ENCODE results near the gene AKR1E2.
A peak's percentile ranks its signal among the peaks of the same experiment; 100 is the strongest.
"Not testable (repeated sequence)": the region's sequence is repeated elsewhere in the genome, so short reads cannot be mapped to it uniquely, and the experiment has no call there.

The AKR1E2 gene

GRCh38 chr10:4803822-4804221, 22.2 kb upstream of the AKR1E2 start:
- H3K27ac Mint-ChIP-seq = no peak overlapping the region
- peaks cover 8% of the 10 kb centered on the region for H3K27me3 Mint-ChIP-seq
- DNase-seq (ENCODE audit: low spot score in 2 of 2) (no peak), ATAC-seq (ENCODE audit: low read depth) (no peak)
- no peaks in the 10 kb centered on the region for H3K36me3 Mint-ChIP-seq
- peaks cover 3% of the 10 kb centered on the region for H3K4me1 Mint-ChIP-seq
- H3K9me3 Mint-ChIP-seq = no peaks in the 10 kb centered on the region
- no peak overlapping the region for H3K4me3 Mint-ChIP-seq

- ATAC-seq (ENCODE audit: low read depth) (no peak), DNase-seq (ENCODE audit: low spot score in 2 of 2) (no peak)
- Mint-ChIP-seq H3K4me3 (no peak overlapping the region), H3K9me3 (no peaks in the 10 kb centered on the region), H3K27ac (no peak overlapping the region), H3K27me3 (peaks cover 8% of the 10 kb centered on the region), H3K4me1 (peaks cover 3% of the 10 kb centered on the region), H3K36me3 (no peaks in the 10 kb centered on the region)
These were observed 21.5 kb upstream of the AKR1E2 start for GRCh38 chr10:4804465-4804864.

DNA sequence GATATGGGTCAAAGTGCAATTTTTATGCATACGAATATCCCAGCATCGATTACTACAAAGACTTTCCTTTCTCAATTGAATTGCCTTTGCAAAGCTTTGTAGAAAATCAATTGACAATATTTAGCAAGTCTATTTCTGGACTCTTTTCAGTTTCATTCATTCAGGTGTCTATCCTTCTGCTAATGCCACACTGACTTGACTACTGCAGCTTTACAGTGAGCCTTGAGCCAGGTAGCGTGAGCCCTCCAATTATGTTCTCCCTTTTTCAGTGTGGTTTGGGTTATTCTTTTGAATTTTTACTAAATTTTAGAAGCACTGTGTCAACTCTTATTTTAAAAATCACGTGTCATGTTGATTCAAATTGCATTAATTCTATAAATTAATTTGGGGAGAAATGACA, 19.5 kb upstream of the AKR1E2 start:
- no peak for DNase-seq (ENCODE audit: low spot score in 2 of 2)
- no peaks in the 10 kb centered on the region for H3K36me3 Mint-ChIP-seq
- no peaks in the 10 kb centered on the region for H3K9me3 Mint-ChIP-seq
- H3K27me3 Mint-ChIP-seq = peaks cover 4% of the 10 kb centered on the region
- no peak for ATAC-seq (ENCODE audit: low read depth)
- peaks cover 3% of the 10 kb centered on the region for H3K4me1 Mint-ChIP-seq
- no peak overlapping the region for H3K27ac Mint-ChIP-seq
- no peak overlapping the region for H3K4me3 Mint-ChIP-seq

DNA sequence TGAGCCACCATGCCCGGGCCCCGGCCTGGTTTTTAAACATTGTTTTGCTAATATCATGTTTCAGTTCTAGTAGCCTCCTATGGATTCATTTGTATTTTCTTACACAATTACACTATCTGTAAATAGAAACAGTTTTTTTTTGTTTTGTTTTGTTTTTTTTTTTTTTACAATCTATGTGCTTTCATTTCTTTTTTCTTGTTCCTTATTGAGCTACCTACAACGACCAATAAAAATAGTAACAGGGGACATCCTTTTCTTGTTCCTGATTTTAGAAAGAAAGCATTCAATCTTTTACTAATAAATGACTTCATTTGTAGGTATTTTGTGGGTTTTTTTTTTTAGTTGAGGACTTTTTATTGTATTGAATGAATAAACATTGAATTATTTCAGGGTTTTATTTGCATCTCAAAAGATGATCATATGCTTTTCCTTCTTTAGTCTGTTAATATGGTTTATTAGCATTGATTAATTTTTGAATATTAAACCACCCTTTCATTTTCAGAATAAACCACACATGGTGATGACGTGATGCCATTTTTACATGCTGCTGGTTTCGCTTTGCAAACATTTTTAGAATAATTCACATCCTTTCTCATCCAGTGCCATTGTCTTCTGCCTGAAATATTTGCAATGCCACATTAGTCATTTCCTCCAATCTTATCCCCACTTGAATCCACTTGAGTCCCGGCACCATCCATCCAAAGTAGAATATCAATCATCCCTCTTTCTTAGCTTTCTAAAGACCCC, 18.1 kb upstream of the AKR1E2 start:
- H3K36me3 Mint-ChIP-seq = no peaks in the 10 kb centered on the region
- DNase-seq (ENCODE audit: low spot score in 2 of 2) (no peak), ATAC-seq (ENCODE audit: low read depth) (peak; percentile 37)
- no peaks in the 10 kb centered on the region for H3K9me3 Mint-ChIP-seq
- H3K27me3 Mint-ChIP-seq = peaks cover 9% of the 10 kb centered on the region
- H3K27ac Mint-ChIP-seq = no peak overlapping the region
- H3K4me1 Mint-ChIP-seq = peaks cover 3% of the 10 kb centered on the region
- H3K4me3 Mint-ChIP-seq = no peak overlapping the region

- Mint-ChIP-seq H3K4me3 (no peak overlapping the region), H3K36me3 (no peaks in the 10 kb centered on the region), H3K27ac (no peak overlapping the region), H3K27me3 (peaks cover 9% of the 10 kb centered on the region), H3K9me3 (no peaks in the 10 kb centered on the region), H3K4me1 (peaks cover 3% of the 10 kb centered on the region)
- DNase-seq (ENCODE audit: low spot score in 2 of 2) (no peak), ATAC-seq (ENCODE audit: low read depth) (no peak)
These were observed 16.9 kb upstream of the AKR1E2 start for GRCh38 chr10:4809156-4809555.

DNA sequence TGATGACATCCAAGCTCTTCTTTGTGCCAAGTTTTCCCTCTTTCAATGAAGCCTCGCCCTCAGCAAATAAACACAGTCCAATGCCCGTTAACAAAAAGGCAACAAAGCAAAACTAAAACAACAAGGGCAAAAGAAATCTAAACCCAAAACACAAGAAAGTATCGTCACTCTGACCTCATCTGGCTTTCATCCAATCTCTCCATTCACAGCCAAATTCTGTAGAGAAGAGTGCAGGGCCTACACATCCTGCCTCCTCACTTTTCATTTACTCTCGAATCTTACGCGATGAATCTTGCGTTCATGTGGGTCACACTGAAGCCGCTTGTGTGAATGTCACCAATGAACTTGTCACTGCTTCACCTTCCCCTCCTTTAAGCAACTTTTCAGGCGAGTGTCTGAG, 15.9 kb upstream of the AKR1E2 start:
- Mint-ChIP-seq H3K36me3 (no peaks in the 10 kb centered on the region), H3K27me3 (peaks cover 9% of the 10 kb centered on the region), H3K4me1 (peaks cover 3% of the 10 kb centered on the region), H3K9me3 (no peaks in the 10 kb centered on the region), H3K4me3 (no peak overlapping the region), H3K27ac (no peak overlapping the region)
- no peak for DNase-seq (ENCODE audit: low spot score in 2 of 2)
- no peak for ATAC-seq (ENCODE audit: low read depth)

DNA sequence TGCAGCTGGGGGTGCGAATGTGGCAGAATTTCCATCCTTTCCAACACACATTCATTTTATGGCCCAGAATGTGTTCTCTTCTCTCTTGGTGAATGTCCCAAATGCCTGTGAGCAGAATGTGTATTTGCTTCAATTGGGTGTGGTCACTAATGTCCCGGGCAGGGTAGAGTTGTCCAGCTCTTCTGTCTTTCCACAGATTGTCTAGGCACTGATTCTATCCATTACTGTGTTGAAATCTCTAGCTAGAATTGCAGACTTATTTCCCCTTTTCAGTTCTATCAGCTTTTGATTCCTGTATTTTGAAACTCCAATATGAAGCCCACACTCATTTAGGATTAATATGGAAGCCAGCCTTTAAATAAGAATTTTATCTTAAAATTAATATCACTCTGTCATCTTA, 14.0 kb upstream of the AKR1E2 start:
- H3K9me3 Mint-ChIP-seq = peaks cover 3% of the 10 kb centered on the region
- H3K36me3 Mint-ChIP-seq = no peaks in the 10 kb centered on the region
- DNase-seq (ENCODE audit: low spot score in 2 of 2) (no peak), ATAC-seq (ENCODE audit: low read depth) (no peak)
- H3K27me3 Mint-ChIP-seq = peaks cover 9% of the 10 kb centered on the region
- H3K4me3 Mint-ChIP-seq = no peak overlapping the region
- H3K27ac Mint-ChIP-seq = no peak overlapping the region
- peaks cover 3% of the 10 kb centered on the region for H3K4me1 Mint-ChIP-seq

DNA sequence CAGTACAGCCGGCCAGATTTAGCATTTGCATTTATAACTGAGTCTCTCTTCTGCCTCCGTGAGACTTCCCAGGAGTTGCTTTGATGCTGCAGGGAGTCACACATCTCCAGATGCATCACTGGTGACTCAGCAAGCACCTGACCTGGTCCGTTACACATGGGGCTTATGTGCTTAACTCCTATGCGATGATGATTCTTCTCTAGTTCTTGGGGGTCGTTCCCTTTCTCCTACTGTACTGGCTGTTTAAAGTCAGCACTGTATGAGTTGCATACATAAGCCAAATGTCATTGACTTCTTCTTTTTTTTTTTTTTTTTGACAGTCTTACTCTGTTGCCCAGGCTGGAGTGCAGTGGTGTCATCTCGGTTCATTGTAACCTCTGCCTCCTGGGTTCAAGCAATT, 13.0 kb upstream of the AKR1E2 start:
- H3K27me3 Mint-ChIP-seq = peaks cover 9% of the 10 kb centered on the region
- DNase-seq (ENCODE audit: low spot score in 2 of 2) (no peak), ATAC-seq (ENCODE audit: low read depth) (no peak)
- H3K36me3 Mint-ChIP-seq = no peaks in the 10 kb centered on the region
- peaks cover 3% of the 10 kb centered on the region for H3K9me3 Mint-ChIP-seq
- H3K27ac Mint-ChIP-seq = no peak overlapping the region
- no peak overlapping the region for H3K4me3 Mint-ChIP-seq
- H3K4me1 Mint-ChIP-seq = peaks cover 3% of the 10 kb centered on the region

- H3K27me3 Mint-ChIP-seq = peaks cover 9% of the 10 kb centered on the region
- H3K9me3 Mint-ChIP-seq = peaks cover 3% of the 10 kb centered on the region
- no peak for ATAC-seq (ENCODE audit: low read depth)
- no peaks in the 10 kb centered on the region for H3K4me1 Mint-ChIP-seq
- no peaks in the 10 kb centered on the region for H3K36me3 Mint-ChIP-seq
- DNase-seq (ENCODE audit: low spot score in 2 of 2) = no peak
- no peak overlapping the region for H3K4me3 Mint-ChIP-seq
- H3K27ac Mint-ChIP-seq = no peak overlapping the region
These were observed 12.5 kb upstream of the AKR1E2 start for GRCh38 chr10:4813496-4813895.

DNA sequence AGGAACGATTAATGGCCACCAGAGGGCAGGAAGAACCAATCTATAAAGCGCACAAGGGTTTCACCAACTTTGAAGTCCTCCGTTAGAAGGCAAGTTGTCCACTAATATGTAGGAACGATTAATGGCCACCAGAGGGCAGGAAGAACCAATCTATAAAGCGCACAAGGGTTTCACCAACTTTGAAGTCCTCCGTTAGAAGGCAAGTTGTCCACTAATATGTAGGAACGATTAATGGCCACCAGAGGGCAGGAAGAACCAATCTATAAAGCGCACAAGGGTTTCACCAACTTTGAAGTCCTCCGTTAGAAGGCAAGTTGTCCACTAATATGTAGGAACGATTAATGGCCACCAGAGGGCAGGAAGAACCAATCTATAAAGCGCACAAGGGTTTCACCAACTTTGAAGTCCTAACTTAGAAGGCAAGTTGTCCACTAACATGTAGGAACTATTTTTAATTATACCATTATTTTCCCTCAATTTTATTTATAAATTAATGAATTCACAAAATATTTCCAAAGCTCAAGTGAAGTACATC, 10.3 kb upstream of the AKR1E2 start:
- H3K4me1 Mint-ChIP-seq; DNase-seq (ENCODE audit: low spot score in 2 of 2); H3K9me3 Mint-ChIP-seq; H3K27ac Mint-ChIP-seq; H3K36me3 Mint-ChIP-seq; ATAC-seq (ENCODE audit: low read depth); H3K4me3 Mint-ChIP-seq: not testable (repeated sequence)
- H3K27me3 Mint-ChIP-seq = peaks cover 11% of the 10 kb centered on the region

DNA sequence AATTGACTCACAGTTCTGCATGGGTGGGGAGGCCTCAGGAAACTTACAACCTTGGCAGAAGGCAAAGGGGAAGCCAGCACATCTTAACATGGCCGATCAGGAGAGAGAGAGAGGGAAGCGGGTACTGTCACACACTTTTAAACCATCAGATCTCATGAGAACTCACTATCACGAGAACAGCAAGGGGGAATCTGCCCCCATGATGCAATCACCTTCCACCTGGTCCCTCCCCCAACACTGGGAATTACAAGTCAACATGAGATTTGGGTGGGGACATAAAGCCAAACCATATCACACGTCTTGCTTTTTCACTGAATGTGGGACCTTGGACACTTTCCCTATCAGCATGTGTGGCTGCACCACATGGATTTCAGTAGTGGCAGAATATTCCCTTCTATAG, 9.0 kb upstream of the AKR1E2 start:
- ATAC-seq (ENCODE audit: low read depth) = no peak
- Mint-ChIP-seq H3K36me3 (no peaks in the 10 kb centered on the region), H3K9me3 (peaks cover 3% of the 10 kb centered on the region), H3K4me3 (no peak overlapping the region), H3K27ac (no peak overlapping the region), H3K4me1 (no peaks in the 10 kb centered on the region), H3K27me3 (peaks cover 11% of the 10 kb centered on the region)
- DNase-seq (ENCODE audit: low spot score in 2 of 2) = no peak

GRCh38 chr10:4819067-4819466, 6.9 kb upstream of the AKR1E2 start:
- DNase-seq (ENCODE audit: low spot score in 2 of 2) (no peak), ATAC-seq (ENCODE audit: low read depth) (no peak)
- Mint-ChIP-seq H3K27ac (no peak overlapping the region), H3K4me1 (no peaks in the 10 kb centered on the region), H3K4me3 (no peak overlapping the region), H3K9me3 (peaks cover 3% of the 10 kb centered on the region), H3K27me3 (peaks cover 19% of the 10 kb centered on the region), H3K36me3 (no peaks in the 10 kb centered on the region)

- Mint-ChIP-seq H3K27ac (no peak overlapping the region), H3K4me3 (no peak overlapping the region), H3K4me1 (no peaks in the 10 kb centered on the region), H3K27me3 (peaks cover 20% of the 10 kb centered on the region), H3K36me3 (no peaks in the 10 kb centered on the region), H3K9me3 (peaks cover 3% of the 10 kb centered on the region)
- ATAC-seq (ENCODE audit: low read depth) (no peak), DNase-seq (ENCODE audit: low spot score in 2 of 2) (no peak)
These were observed 6.3 kb upstream of the AKR1E2 start for GRCh38 chr10:4819707-4820106.

- peaks cover 3% of the 10 kb centered on the region for H3K9me3 Mint-ChIP-seq
- ATAC-seq (ENCODE audit: low read depth) (no peak), DNase-seq (ENCODE audit: low spot score in 2 of 2) (no peak)
- no peak overlapping the region for H3K27ac Mint-ChIP-seq
- no peaks in the 10 kb centered on the region for H3K36me3 Mint-ChIP-seq
- peaks cover 27% of the 10 kb centered on the region for H3K27me3 Mint-ChIP-seq
- no peak overlapping the region for H3K4me3 Mint-ChIP-seq
- H3K4me1 Mint-ChIP-seq = no peaks in the 10 kb centered on the region
These were observed 5.1 kb upstream of the AKR1E2 start for GRCh38 chr10:4820804-4821401.

- H3K9me3 Mint-ChIP-seq = no peaks in the 10 kb centered on the region
- no peak overlapping the region for H3K27ac Mint-ChIP-seq
- no peaks in the 10 kb centered on the region for H3K4me1 Mint-ChIP-seq
- DNase-seq (ENCODE audit: low spot score in 2 of 2) (no peak), ATAC-seq (ENCODE audit: low read depth) (no peak)
- H3K36me3 Mint-ChIP-seq = no peaks in the 10 kb centered on the region
- H3K27me3 Mint-ChIP-seq = peaks cover 28% of the 10 kb centered on the region
- no peak overlapping the region for H3K4me3 Mint-ChIP-seq
These were observed 3.8 kb upstream of the AKR1E2 start for GRCh38 chr10:4822208-4822607.

Data from memory B cell (primary cell).